ENCODE results near the gene SH3RF2.

Gene SH3RF2

DNA sequence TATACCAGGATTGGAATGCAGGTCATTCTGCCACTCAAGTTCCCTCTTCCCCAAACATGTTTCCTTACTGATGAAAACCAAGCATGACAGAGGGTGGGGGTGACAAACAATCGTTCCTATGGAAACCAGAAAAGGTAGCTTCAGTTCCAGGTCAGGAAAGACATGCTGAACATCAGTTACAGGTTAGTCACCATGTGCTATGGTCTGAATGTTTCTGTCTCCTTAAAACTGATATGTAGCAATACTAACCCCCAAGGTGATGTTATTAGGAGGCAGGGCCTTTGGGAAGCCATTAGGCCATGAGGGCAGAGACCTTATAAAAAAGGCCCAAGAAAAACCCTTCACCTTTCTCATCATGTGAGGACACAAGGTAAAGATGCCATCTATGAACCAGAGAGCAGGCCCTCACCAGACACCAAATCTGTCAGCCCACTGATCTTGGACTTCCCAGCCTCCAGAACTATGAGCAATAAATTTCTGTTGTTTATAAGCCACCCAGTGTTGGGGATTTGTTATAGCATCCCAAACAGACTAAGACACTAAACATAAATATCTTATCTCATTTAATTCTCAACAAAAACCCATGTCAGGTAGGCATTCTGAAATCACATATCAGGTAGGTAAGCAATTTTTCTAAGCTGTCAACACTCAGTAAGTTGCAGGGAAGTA, 15.7 kb upstream of the SH3RF2 start:
- ChIA-PET CTCF (interaction anchor here (1.7 kb wide), 1 partner anchor 12 kb away, joined by 3 read pairs; no protein-coding TSS in a partner anchor), POLR2A (no interaction called here)
- Histone ChIP-seq H3K4me3 (ENCODE audit: control insufficient read depth in 1 of 7, extremely low read depth in 1 of 7, insufficient read depth in 4 of 7, low read depth in 2 of 7, low read length in 6 of 7) (no peak overlapping the region), H3K9me3 (ENCODE audit: control extremely low read depth in 1 of 5, control insufficient read depth in 4 of 5, insufficient read depth in 2 of 5, low read depth in 1 of 5, low read length in 4 of 5) (peaks cover 0 to 3% (median 0%) of the 10 kb centered on the region in 5 experiments), H3K27me3 (replicated peaks in 2 of 5; ENCODE audit: control insufficient read depth in 4 of 5, insufficient read depth in 5 of 5, low read length in 4 of 5) (peaks cover 0 to 2% (median 0%) of the 10 kb centered on the region in 5 experiments), H3K27ac (ENCODE audit: insufficient read depth in 1 of 2, low read depth in 1 of 2, low read length in 2 of 2, poor library complexity in 1 of 2, severe bottlenecking in 2 of 2) (no peak overlapping the region), H3K36me3 (ENCODE audit: control insufficient read depth in 4 of 4, insufficient read depth in 4 of 4, low read length in 3 of 4) (no peaks in the 10 kb centered on the region), H3K4me1 (ENCODE audit: control extremely low read depth in 1 of 4, control insufficient read depth in 4 of 4, insufficient read depth in 4 of 4, low read length in 3 of 4) (no peaks in the 10 kb centered on the region)
- DNase-seq: no peak
- WGBS (ENCODE audit: insufficient coverage): 100% methylated on average over 1 of the region's 1 CpG

- H3K36me3 ChIP-seq (ENCODE audit: control insufficient read depth in 4 of 4, insufficient read depth in 4 of 4, low read length in 3 of 4): no peaks in the 10 kb centered on the region
- DNase-seq: no peak
- ChIA-PET POLR2A (no interaction called here), CTCF (interaction anchor here (1.7 kb wide), 1 partner anchor 12 kb away, joined by 3 read pairs; no protein-coding TSS in a partner anchor)
- H3K4me3 ChIP-seq (ENCODE audit: control insufficient read depth in 1 of 7, extremely low read depth in 1 of 7, insufficient read depth in 4 of 7, low read depth in 2 of 7, low read length in 6 of 7): no peak overlapping the region
- no CpG with 5 or more reads among the region's 2 CpGs for WGBS (ENCODE audit: insufficient coverage)
- H3K4me1 ChIP-seq (ENCODE audit: control extremely low read depth in 1 of 4, control insufficient read depth in 4 of 4, insufficient read depth in 4 of 4, low read length in 3 of 4): no peaks in the 10 kb centered on the region
- H3K9me3 ChIP-seq (ENCODE audit: control extremely low read depth in 1 of 5, control insufficient read depth in 4 of 5, insufficient read depth in 2 of 5, low read depth in 1 of 5, low read length in 4 of 5): peaks cover 0 to 3% (median 0%) of the 10 kb centered on the region in 5 experiments
- peaks cover 0 to 2% (median 0%) of the 10 kb centered on the region in 5 experiments for H3K27me3 ChIP-seq (replicated peaks in 2 of 5; ENCODE audit: control insufficient read depth in 4 of 5, insufficient read depth in 5 of 5, low read length in 4 of 5)
- H3K27ac ChIP-seq (ENCODE audit: insufficient read depth in 1 of 2, low read depth in 1 of 2, low read length in 2 of 2, poor library complexity in 1 of 2, severe bottlenecking in 2 of 2): no peak overlapping the region
Measured at GRCh38 chr5:145921211-145921610, 15.2 kb upstream of the SH3RF2 start.

DNA sequence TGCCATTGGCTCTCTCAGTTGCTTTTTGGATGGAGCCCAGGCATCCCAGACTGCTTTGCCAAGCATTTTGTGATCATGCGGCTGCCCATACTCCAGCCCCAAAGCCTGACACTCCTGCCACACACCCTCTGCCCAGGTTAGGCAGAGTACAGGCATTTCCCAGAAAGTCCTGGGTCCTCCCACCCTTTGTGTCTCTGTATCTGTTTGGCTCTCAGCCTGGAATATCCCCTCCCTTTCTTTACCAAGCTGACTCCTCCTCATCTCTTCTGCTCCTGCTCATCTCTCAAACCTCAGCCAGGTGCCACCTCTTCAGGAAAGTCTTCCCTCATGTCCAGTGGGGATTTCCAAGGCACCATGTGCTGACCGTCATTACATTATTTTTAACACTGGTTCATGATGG, 14.3 kb upstream of the SH3RF2 start:
- H3K4me1 ChIP-seq (ENCODE audit: control extremely low read depth in 1 of 4, control insufficient read depth in 4 of 4, insufficient read depth in 4 of 4, low read length in 3 of 4): no peaks in the 10 kb centered on the region
- H3K4me3 ChIP-seq (ENCODE audit: control insufficient read depth in 1 of 7, extremely low read depth in 1 of 7, insufficient read depth in 4 of 7, low read depth in 2 of 7, low read length in 6 of 7): no peak overlapping the region
- ChIA-PET CTCF (interaction anchor here (1.3 kb wide), 1 partner anchor 13 kb away, joined by 3 read pairs; no protein-coding TSS in a partner anchor), POLR2A (no interaction called here)
- DNase-seq: no peak
- no peak overlapping the region for H3K27ac ChIP-seq (ENCODE audit: insufficient read depth in 1 of 2, low read depth in 1 of 2, low read length in 2 of 2, poor library complexity in 1 of 2, severe bottlenecking in 2 of 2)
- 100% methylated on average over 2 of the region's 2 CpGs for WGBS (ENCODE audit: insufficient coverage)
- no peaks in the 10 kb centered on the region for H3K36me3 ChIP-seq (ENCODE audit: control insufficient read depth in 4 of 4, insufficient read depth in 4 of 4, low read length in 3 of 4)
- H3K9me3 ChIP-seq (ENCODE audit: control extremely low read depth in 1 of 5, control insufficient read depth in 4 of 5, insufficient read depth in 2 of 5, low read depth in 1 of 5, low read length in 4 of 5): peaks cover 0 to 3% (median 0%) of the 10 kb centered on the region in 5 experiments
- H3K27me3 ChIP-seq (replicated peaks in 2 of 5; ENCODE audit: control insufficient read depth in 4 of 5, insufficient read depth in 5 of 5, low read length in 4 of 5): peaks cover 0 to 2% (median 0%) of the 10 kb centered on the region in 5 experiments

DNA sequence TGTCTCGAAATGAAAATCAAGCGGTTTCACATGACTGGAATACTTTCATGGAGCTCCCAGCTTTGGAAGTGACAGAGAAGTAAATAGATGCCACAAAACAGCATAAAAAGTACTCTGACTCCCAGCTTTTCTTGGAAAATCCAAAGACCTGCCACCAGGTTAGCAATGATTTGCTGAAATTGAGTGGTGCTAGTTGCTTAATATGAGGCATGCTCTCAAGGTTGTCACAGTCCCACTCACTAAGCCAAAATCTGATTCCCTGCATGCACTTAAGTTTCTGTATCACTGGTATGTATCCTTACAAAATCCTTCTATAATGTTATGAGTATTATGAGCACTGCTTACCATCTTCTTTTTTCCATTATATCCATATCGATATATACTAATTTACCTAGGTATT, 13.0 kb upstream of the SH3RF2 start:
- H3K4me3 ChIP-seq (ENCODE audit: control insufficient read depth in 1 of 7, extremely low read depth in 1 of 7, insufficient read depth in 4 of 7, low read depth in 2 of 7, low read length in 6 of 7): no peak overlapping the region
- ChIA-PET POLR2A (no interaction called here), CTCF (no interaction called here)
- no peak overlapping the region for H3K27ac ChIP-seq (ENCODE audit: insufficient read depth in 1 of 2, low read depth in 1 of 2, low read length in 2 of 2, poor library complexity in 1 of 2, severe bottlenecking in 2 of 2)
- peaks cover 0 to 3% (median 0%) of the 10 kb centered on the region in 5 experiments for H3K9me3 ChIP-seq (ENCODE audit: control extremely low read depth in 1 of 5, control insufficient read depth in 4 of 5, insufficient read depth in 2 of 5, low read depth in 1 of 5, low read length in 4 of 5)
- H3K27me3 ChIP-seq (replicated peaks in 2 of 5; ENCODE audit: control insufficient read depth in 4 of 5, insufficient read depth in 5 of 5, low read length in 4 of 5): no peaks in the 10 kb centered on the region
- H3K36me3 ChIP-seq (ENCODE audit: control insufficient read depth in 4 of 4, insufficient read depth in 4 of 4, low read length in 3 of 4): no peaks in the 10 kb centered on the region
- no CpG with 5 or more reads among the region's 3 CpGs for WGBS (ENCODE audit: insufficient coverage)
- DNase-seq: no peak
- H3K4me1 ChIP-seq (ENCODE audit: control extremely low read depth in 1 of 4, control insufficient read depth in 4 of 4, insufficient read depth in 4 of 4, low read length in 3 of 4): no peaks in the 10 kb centered on the region

- DNase-seq: no peak
- Histone ChIP-seq H3K27ac (ENCODE audit: insufficient read depth in 1 of 2, low read depth in 1 of 2, low read length in 2 of 2, poor library complexity in 1 of 2, severe bottlenecking in 2 of 2) (no peak overlapping the region), H3K9me3 (ENCODE audit: control extremely low read depth in 1 of 5, control insufficient read depth in 4 of 5, insufficient read depth in 2 of 5, low read depth in 1 of 5, low read length in 4 of 5) (no peaks in the 10 kb centered on the region), H3K27me3 (replicated peaks in 2 of 5; ENCODE audit: control insufficient read depth in 4 of 5, insufficient read depth in 5 of 5, low read length in 4 of 5) (no peaks in the 10 kb centered on the region), H3K4me1 (ENCODE audit: control extremely low read depth in 1 of 4, control insufficient read depth in 4 of 4, insufficient read depth in 4 of 4, low read length in 3 of 4) (no peaks in the 10 kb centered on the region), H3K4me3 (ENCODE audit: control insufficient read depth in 1 of 7, extremely low read depth in 1 of 7, insufficient read depth in 4 of 7, low read depth in 2 of 7, low read length in 6 of 7) (no peak overlapping the region), H3K36me3 (ENCODE audit: control insufficient read depth in 4 of 4, insufficient read depth in 4 of 4, low read length in 3 of 4) (no peaks in the 10 kb centered on the region)
- WGBS (ENCODE audit: insufficient coverage): 100% methylated on average over 1 of the region's 1 CpG
- CTCF ChIA-PET: no interaction called here
- POLR2A ChIA-PET: no interaction called here
Measured at GRCh38 chr5:145924849-145925248, 11.5 kb upstream of the SH3RF2 start.

DNA sequence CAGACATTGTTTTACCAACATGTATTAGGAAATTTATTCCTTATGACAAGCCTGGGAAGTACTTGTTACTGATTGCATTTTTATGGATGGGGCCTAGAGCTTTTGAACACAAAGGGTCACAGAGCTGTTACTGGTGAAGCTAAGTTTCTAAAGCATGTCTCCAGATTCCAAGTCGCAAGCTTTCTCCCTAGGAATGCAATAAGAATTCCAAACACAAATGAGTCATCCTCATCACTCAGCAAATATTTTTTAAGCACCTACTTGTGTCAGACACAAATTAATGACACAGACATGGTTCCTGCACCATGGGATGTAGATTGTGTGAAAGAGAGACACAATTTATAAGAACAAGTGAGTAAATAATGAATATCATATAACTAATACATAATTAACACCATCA, 11.0 kb upstream of the SH3RF2 start:
- H3K4me1 ChIP-seq (ENCODE audit: control extremely low read depth in 1 of 4, control insufficient read depth in 4 of 4, insufficient read depth in 4 of 4, low read length in 3 of 4): no peaks in the 10 kb centered on the region
- H3K36me3 ChIP-seq (ENCODE audit: control insufficient read depth in 4 of 4, insufficient read depth in 4 of 4, low read length in 3 of 4): no peaks in the 10 kb centered on the region
- WGBS (ENCODE audit: insufficient coverage): 67% methylated on average over 1 of the region's 1 CpG
- CTCF ChIA-PET: interaction anchor here (1.1 kb wide), 1 partner anchor 200 kb away, joined by 3 read pairs; no protein-coding TSS in a partner anchor
- POLR2A ChIA-PET: no interaction called here
- no peaks in the 10 kb centered on the region for H3K9me3 ChIP-seq (ENCODE audit: control extremely low read depth in 1 of 5, control insufficient read depth in 4 of 5, insufficient read depth in 2 of 5, low read depth in 1 of 5, low read length in 4 of 5)
- H3K27me3 ChIP-seq (replicated peaks in 2 of 5; ENCODE audit: control insufficient read depth in 4 of 5, insufficient read depth in 5 of 5, low read length in 4 of 5): no peaks in the 10 kb centered on the region
- no peak overlapping the region for H3K27ac ChIP-seq (ENCODE audit: insufficient read depth in 1 of 2, low read depth in 1 of 2, low read length in 2 of 2, poor library complexity in 1 of 2, severe bottlenecking in 2 of 2)
- no peak for DNase-seq
- H3K4me3 ChIP-seq (ENCODE audit: control insufficient read depth in 1 of 7, extremely low read depth in 1 of 7, insufficient read depth in 4 of 7, low read depth in 2 of 7, low read length in 6 of 7): no peak overlapping the region

DNA sequence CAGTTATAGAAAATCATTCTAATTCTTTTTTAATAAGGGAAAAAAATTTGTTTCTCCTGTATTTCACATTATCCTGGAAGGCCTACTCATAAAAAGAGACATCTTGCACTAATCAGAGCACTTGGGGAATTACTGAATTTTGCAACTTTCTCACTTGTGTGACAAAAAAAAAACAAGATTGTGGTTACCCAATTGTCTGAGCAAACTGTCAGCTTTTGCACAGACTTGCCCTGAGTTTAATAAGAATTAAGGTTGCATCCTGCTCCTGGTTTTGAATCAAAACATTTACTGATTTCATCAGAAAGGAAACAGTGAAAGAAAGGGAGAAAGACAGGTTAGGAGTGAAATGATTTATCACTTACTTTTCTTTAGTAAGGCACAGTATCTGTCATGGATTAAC, 10.6 kb upstream of the SH3RF2 start:
- H3K4me1 ChIP-seq (ENCODE audit: control extremely low read depth in 1 of 4, control insufficient read depth in 4 of 4, insufficient read depth in 4 of 4, low read length in 3 of 4): no peaks in the 10 kb centered on the region
- no peaks in the 10 kb centered on the region for H3K27me3 ChIP-seq (replicated peaks in 2 of 5; ENCODE audit: control insufficient read depth in 4 of 5, insufficient read depth in 5 of 5, low read length in 4 of 5)
- CTCF ChIA-PET: interaction anchor here (1.1 kb wide), 1 partner anchor 200 kb away, joined by 3 read pairs; no protein-coding TSS in a partner anchor
- H3K27ac ChIP-seq (ENCODE audit: insufficient read depth in 1 of 2, low read depth in 1 of 2, low read length in 2 of 2, poor library complexity in 1 of 2, severe bottlenecking in 2 of 2): no peak overlapping the region
- H3K9me3 ChIP-seq (ENCODE audit: control extremely low read depth in 1 of 5, control insufficient read depth in 4 of 5, insufficient read depth in 2 of 5, low read depth in 1 of 5, low read length in 4 of 5): no peaks in the 10 kb centered on the region
- POLR2A ChIA-PET: no interaction called here
- no peak overlapping the region for H3K4me3 ChIP-seq (ENCODE audit: control insufficient read depth in 1 of 7, extremely low read depth in 1 of 7, insufficient read depth in 4 of 7, low read depth in 2 of 7, low read length in 6 of 7)
- H3K36me3 ChIP-seq (ENCODE audit: control insufficient read depth in 4 of 4, insufficient read depth in 4 of 4, low read length in 3 of 4): no peaks in the 10 kb centered on the region
- DNase-seq: no peak
